Effector memory CD4-positive, alpha-beta T cell (primary cell): ENCODE results near the gene NALF2.
A peak's percentile ranks its signal among the peaks of the same experiment; 100 is the strongest.

Experiments used
- DNase-seq, 3 donors: peaks; one replicate each; pipeline ENCODE4 v3.0.0-alpha.2; 2020
- H3K27ac ChIP-seq: 2 replicates; pipeline ENCODE4 v1.7.0; 2013; ENCODE audit warnings: mild to moderate bottlenecking, low read length, moderate library complexity; ENCODE audit not compliant: insufficient read depth, poor library complexity, severe bottlenecking
- H3K27me3 ChIP-seq: replicated peaks from 2 replicates; pipeline ENCODE4 v1.7.0; 2013; ENCODE audit warnings: mild to moderate bottlenecking, low read length; ENCODE audit not compliant: insufficient read depth, control insufficient read depth, poor library complexity, severe bottlenecking
- H3K36me3 ChIP-seq: 2 replicates; pipeline ENCODE4 v1.7.0; 2013; ENCODE audit warnings: mild to moderate bottlenecking, low read length, moderate library complexity; ENCODE audit not compliant: control insufficient read depth, insufficient read depth
- H3K4me1 ChIP-seq: 2 replicates; pipeline ENCODE4 v1.7.0; 2013; ENCODE audit warnings: low read length, mild to moderate bottlenecking; ENCODE audit not compliant: control insufficient read depth, insufficient read depth, poor library complexity, severe bottlenecking
- H3K4me3 ChIP-seq: 2 replicates; pipeline ENCODE4 v1.7.0; 2013; ENCODE audit warnings: low read length, low read depth, mild to moderate bottlenecking; ENCODE audit not compliant: insufficient read depth, poor library complexity, severe bottlenecking
- H3K9me3 ChIP-seq: 2 replicates; pipeline ENCODE4 v1.7.0; 2013; ENCODE audit warnings: mild to moderate bottlenecking, low read length, moderate library complexity; ENCODE audit not compliant: control insufficient read depth

NALF2 gene

GRCh38 chrX:69524781-69525363 is 20.7 kb downstream of the NALF2 start:
- Histone ChIP-seq H3K4me1 (no peaks in the 10 kb centered on the region), H3K4me3 (no peak overlapping the region), H3K27ac (no peak overlapping the region), H3K36me3 (no peaks in the 10 kb centered on the region), H3K27me3 (no peaks in the 10 kb centered on the region), H3K9me3 (no peaks in the 10 kb centered on the region)
- no peak for DNase-seq

- DNase-seq: no peak
- Histone ChIP-seq H3K27me3 (no peaks in the 10 kb centered on the region), H3K27ac (no peak overlapping the region), H3K36me3 (no peaks in the 10 kb centered on the region), H3K4me3 (no peak overlapping the region), H3K9me3 (no peaks in the 10 kb centered on the region), H3K4me1 (no peaks in the 10 kb centered on the region)
These were observed 26.2 kb downstream of the NALF2 start for GRCh38 chrX:69530306-69530705.

DNA sequence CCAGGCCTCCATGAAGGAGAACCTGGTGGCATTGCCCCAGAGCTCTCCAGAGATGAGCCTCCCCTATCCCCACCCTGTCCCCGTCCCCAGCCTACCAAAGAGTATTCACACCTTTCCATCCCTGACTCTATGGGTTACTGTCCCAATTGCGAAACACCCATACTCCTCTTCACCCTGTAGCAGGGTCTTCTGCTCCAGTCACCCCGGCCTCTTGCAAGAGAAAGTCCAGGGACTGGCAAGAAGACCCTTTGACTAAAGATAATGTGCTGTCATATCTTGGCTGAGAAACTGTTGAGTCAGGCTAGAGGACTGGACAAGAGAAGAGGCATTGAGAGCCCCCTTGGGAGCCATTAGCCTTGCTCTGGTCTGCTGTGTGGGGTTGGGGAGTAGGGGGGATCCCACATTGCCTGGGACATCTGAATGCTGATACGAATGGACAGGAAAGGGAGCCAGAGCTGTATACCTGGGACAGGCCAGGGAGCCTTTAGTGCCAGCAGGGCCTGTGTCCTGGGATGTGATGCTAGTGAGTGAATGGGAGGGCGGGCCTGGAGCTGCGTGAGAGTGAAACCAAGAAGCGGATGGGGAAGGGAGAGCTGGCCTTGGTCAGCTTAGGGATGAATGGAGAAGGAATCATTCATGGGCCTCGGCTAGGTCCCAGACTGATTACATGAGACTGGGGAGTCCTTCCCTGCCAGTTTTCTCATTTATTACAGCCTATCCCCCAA is 27.1 kb downstream of the NALF2 start:
- H3K27ac ChIP-seq: no peak overlapping the region
- H3K4me3 ChIP-seq: no peak overlapping the region
- no peaks in the 10 kb centered on the region for H3K9me3 ChIP-seq
- H3K4me1 ChIP-seq: no peaks in the 10 kb centered on the region
- H3K36me3 ChIP-seq: no peaks in the 10 kb centered on the region
- no peaks in the 10 kb centered on the region for H3K27me3 ChIP-seq
- no peak for DNase-seq

DNA sequence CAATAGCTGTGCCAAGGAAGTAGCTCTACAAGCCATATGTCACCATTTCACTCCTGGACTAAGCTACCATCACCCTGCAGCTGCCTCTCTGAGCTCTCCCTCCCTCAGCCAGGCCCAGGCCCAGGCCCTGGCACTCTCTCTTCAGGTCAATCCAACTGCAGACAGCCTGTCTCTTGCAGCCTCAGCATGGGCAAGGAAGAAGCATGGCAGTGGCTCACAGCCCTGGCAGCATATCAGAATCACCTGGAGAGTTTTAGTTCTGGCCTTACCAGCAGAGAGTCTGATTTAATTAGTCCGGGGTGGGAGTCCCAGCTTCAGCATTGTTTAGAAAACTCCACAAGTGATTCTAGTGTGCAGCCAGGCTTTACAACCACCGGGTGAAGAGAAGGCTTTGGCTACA is 31.5 kb downstream of the NALF2 start:
- peaks cover 6% of the 10 kb centered on the region for H3K4me1 ChIP-seq
- DNase-seq: no peak
- no peaks in the 10 kb centered on the region for H3K36me3 ChIP-seq
- H3K27ac ChIP-seq: no peak overlapping the region
- H3K9me3 ChIP-seq: no peaks in the 10 kb centered on the region
- H3K4me3 ChIP-seq: no peak overlapping the region
- no peaks in the 10 kb centered on the region for H3K27me3 ChIP-seq

DNA sequence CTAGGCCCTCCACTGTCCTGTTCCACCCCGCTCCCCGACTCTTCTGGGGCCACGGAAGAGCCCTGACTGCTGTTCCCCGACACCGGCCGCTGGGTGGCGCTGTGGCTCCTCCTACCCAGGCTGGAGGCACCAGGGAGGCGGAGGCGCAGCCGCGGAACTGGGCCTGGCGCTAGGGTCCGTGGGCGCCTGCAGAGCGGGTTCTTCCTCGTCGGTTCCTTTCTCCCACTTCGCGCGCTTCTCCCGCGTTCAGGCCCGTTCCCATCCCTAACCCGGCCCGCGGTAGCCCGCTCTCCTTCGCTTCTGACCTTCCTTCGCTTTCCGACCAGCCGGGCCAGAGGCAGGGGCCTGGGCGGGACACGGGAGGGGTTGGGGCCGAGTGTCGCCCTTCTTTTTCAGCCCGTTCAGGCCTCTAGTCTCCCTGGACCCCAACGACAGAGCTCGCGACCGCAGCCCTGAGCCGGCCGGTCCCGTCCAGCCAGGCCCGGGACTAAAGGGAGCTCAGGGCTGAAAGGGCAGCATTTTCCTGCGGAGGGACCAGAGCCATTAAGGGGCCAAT is 34.3 kb downstream of the NALF2 start:
- Histone ChIP-seq H3K9me3 (no peaks in the 10 kb centered on the region), H3K4me3 (peak overlapping the region; percentile 25), H3K36me3 (no peaks in the 10 kb centered on the region), H3K27ac (no peak overlapping the region), H3K4me1 (peaks cover 6% of the 10 kb centered on the region), H3K27me3 (no peaks in the 10 kb centered on the region)
- DNase-seq: peak; percentile 28 to 45 (median 31)

DNA sequence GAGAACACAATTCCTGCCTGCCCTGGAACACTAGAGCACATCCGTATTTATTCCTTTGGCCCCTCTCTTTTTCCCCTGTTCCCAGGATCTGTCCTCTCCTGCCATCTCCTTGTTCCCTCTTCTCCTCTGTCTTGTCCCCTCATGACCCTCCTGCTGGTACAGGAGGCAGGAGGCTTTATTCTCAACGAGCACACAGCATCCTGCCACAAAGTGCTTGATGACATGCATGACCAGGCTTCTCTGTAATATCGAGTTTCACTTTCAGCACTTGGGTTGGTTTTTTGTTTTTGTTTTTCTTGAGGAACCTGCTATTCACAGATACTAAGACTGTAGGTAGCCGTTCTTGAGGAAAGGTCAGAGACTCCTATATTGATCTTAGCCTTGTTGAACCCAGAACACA is 35.3 kb downstream of the NALF2 start:
- DNase-seq: no peak
- H3K9me3 ChIP-seq: no peaks in the 10 kb centered on the region
- H3K4me1 ChIP-seq: peaks cover 6% of the 10 kb centered on the region
- no peak overlapping the region for H3K27ac ChIP-seq
- no peaks in the 10 kb centered on the region for H3K36me3 ChIP-seq
- H3K4me3 ChIP-seq: no peak overlapping the region
- H3K27me3 ChIP-seq: no peaks in the 10 kb centered on the region

DNA sequence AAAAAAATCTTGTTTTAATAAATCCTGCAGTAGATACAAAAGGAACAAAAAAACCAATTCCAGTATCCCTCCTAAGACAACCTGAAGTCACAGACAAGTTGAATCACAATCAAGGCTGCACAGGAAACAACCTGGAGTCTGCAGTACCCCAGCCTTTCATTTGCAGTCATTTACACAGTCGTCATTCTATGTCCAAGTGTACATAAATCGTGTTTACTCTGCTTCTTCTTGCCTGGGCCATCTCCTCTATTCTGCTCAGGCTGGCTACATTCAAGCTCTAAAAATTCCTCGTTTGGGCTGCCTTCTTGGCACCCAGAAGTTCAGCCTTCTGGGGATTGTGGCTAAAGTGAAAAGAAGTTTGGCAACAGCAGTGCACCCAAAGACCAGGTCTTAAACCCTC is 37.8 kb downstream of the NALF2 start:
- no peak for DNase-seq
- H3K27me3 ChIP-seq: no peaks in the 10 kb centered on the region
- H3K4me3 ChIP-seq: no peak overlapping the region
- H3K4me1 ChIP-seq: peaks cover 6% of the 10 kb centered on the region
- H3K36me3 ChIP-seq: no peaks in the 10 kb centered on the region
- no peaks in the 10 kb centered on the region for H3K9me3 ChIP-seq
- H3K27ac ChIP-seq: no peak overlapping the region

GRCh38 chrX:69543572-69543971 is 39.4 kb downstream of the NALF2 start:
- H3K27me3 ChIP-seq: no peaks in the 10 kb centered on the region
- H3K27ac ChIP-seq: no peak overlapping the region
- no peak overlapping the region for H3K4me3 ChIP-seq
- H3K36me3 ChIP-seq: no peaks in the 10 kb centered on the region
- H3K4me1 ChIP-seq: peaks cover 6% of the 10 kb centered on the region
- H3K9me3 ChIP-seq: no peaks in the 10 kb centered on the region
- DNase-seq: no peak

DNA sequence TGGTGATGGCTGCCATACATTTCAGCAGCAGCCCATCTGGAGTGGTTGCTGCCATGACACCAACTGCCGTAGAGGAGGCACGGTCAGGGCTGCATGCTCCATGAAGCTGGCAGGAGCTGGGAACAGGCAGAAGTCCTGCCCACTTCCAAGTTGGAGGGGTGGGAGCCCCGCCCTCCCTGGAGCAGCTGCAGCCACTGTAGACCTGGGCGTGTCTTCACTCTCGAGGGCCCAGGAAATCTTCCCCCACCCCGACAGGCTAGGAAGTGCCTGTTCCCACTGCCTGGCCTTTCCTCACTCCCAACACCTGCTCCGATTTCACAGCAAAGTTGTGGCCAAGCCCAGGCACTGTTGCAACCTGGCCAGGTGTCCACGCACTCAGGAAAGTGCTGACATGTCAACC is 42.3 kb downstream of the NALF2 start:
- H3K9me3 ChIP-seq: no peaks in the 10 kb centered on the region
- H3K27ac ChIP-seq: no peak overlapping the region
- no peaks in the 10 kb centered on the region for H3K27me3 ChIP-seq
- no peaks in the 10 kb centered on the region for H3K36me3 ChIP-seq
- H3K4me1 ChIP-seq: no peaks in the 10 kb centered on the region
- no peak overlapping the region for H3K4me3 ChIP-seq
- DNase-seq: no peak

GRCh38 chrX:69546978-69547377 is 42.9 kb downstream of the NALF2 start:
- no peak for DNase-seq
- Histone ChIP-seq H3K4me3 (no peak overlapping the region), H3K27ac (no peak overlapping the region)

More at GRCh38 chrX:69546978-69547377, 42.9 kb downstream of the NALF2 start:
- H3K36me3 ChIP-seq: no peaks in the 10 kb centered on the region
- no peaks in the 10 kb centered on the region for H3K4me1 ChIP-seq
- no peaks in the 10 kb centered on the region for H3K9me3 ChIP-seq
- H3K27me3 ChIP-seq: no peaks in the 10 kb centered on the region
